Sigmoid colon (tissue), 4 donors: Measurements from ENCODE around the gene LENEP.

ENCODE experiments used
- CTCF ChIP-seq, 4 experiments: fragments of 450-650 bp in 3 of 4; fragments of 200-600 bp in 1 of 4; IDR thresholded peaks; one replicate each; pipeline ENCODE4 v1.5.1; 2016 to 2019; ENCODE audit warnings: antibody characterized with exemption in 4 of 4, mild to moderate bottlenecking in 3 of 4, moderate library complexity in 2 of 4
- EP300 ChIP-seq, 4 donors: sonication (generic); formaldehyde crosslinking; IDR thresholded peaks; one replicate each; pipeline ENCODE4 v1.6.1; 2017; ENCODE audit warnings: antibody characterized with exemption in 4 of 4
- POLR2A ChIP-seq, 2 donors: fragments of 450-650 bp; IDR thresholded peaks; one replicate each; pipeline ENCODE4 v1.6.1; 2016; ENCODE audit warnings: antibody characterized with exemption in 2 of 2, mild to moderate bottlenecking in 2 of 2, moderate library complexity in 2 of 2
- POLR2AphosphoS5 ChIP-seq, 4 donors: sonication (generic); formaldehyde crosslinking; IDR thresholded peaks; one replicate each; pipeline ENCODE4 v1.6.1; 2017; ENCODE audit warnings: antibody characterized with exemption in 4 of 4

DNA sequence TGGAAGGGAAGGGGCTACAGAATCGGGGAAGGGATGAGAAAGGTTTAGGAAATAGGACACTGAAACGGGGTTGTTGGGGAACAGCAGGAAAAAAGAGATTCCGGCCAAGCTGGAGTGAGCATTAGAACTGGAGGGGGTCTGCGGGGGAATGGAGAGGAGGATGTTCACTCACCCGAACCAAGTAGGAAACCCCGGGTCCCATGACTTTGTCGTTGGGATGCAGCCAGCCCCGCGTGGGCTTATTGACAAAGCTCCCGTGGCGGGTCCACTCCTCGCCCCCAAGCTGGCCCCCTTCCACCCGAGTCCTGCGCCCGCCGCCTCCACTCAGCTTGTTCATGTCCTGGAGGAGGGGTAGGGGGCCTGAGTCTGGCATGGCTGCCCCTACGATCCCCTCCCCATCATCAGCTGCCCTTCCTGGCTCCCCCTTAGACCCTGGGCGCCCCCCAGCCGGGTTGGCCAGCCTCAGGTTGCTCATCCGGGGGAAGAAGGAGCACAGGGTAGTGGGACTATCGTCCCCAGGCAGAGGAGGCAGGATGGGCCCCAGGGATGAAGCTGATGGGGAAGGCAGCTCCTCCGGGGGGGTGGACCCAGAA is 23.4 kb upstream of the LENEP start:
- no peak for TF ChIP-seq CTCF (IDR thresholded peaks at IDR 0.05)
- no peak for TF ChIP-seq POLR2A (IDR thresholded peaks at IDR 0.05)
- TF ChIP-seq POLR2AphosphoS5 (IDR thresholded peaks at IDR 0.05) = no peak
- TF ChIP-seq EP300 (IDR thresholded peaks at IDR 0.05) = no peak
